Gastroesophageal sphincter (tissue), 3 donors: ENCODE data around the gene UBE4B.

Experiments
- POLR2A ChIP-seq, 2 donors: fragments of 450-650 bp; IDR thresholded peaks; one replicate each; pipeline ENCODE4 v1.6.1; 2017; ENCODE audit warnings: antibody characterized with exemption in 2 of 2, mild to moderate bottlenecking in 2 of 2, moderate library complexity in 1 of 2
- POLR2AphosphoS5 ChIP-seq: sonication (generic); formaldehyde crosslinking; IDR thresholded peaks from one replicate; pipeline ENCODE4 v1.6.1; 2017; ENCODE audit warnings: antibody characterized with exemption
- TF ChIP-seq, protein P1 (sequence below), 4 experiments: fragments of 200-600 bp in 2 of 4; fragments of 450-650 bp in 2 of 4; sonication (generic) in 1 of 4; IDR thresholded peaks; one replicate each; pipeline ENCODE4 v1.5.1; 2017 to 2019; ENCODE audit warnings: antibody characterized with exemption in 4 of 4, mild to moderate bottlenecking in 2 of 4, moderate library complexity in 2 of 4

DNA sequence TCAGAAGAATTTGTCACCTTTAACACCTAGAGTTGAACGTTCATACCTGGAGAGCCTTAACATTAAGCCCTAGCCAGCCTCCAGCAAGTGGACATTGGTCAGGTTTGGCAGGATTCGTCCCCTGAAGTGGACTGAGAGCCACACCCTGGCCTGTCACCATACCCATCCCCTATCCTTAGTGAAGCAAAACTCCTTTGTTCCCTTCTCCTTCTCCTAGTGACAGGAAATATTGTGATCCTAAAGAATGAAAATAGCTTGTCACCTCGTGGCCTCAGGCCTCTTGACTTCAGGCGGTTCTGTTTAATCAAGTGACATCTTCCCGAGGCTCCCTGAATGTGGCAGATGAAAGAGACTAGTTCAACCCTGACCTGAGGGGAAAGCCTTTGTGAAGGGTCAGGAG is 52.3 kb downstream of the UBE4B start:
- TF ChIP-seq, protein P1, sequence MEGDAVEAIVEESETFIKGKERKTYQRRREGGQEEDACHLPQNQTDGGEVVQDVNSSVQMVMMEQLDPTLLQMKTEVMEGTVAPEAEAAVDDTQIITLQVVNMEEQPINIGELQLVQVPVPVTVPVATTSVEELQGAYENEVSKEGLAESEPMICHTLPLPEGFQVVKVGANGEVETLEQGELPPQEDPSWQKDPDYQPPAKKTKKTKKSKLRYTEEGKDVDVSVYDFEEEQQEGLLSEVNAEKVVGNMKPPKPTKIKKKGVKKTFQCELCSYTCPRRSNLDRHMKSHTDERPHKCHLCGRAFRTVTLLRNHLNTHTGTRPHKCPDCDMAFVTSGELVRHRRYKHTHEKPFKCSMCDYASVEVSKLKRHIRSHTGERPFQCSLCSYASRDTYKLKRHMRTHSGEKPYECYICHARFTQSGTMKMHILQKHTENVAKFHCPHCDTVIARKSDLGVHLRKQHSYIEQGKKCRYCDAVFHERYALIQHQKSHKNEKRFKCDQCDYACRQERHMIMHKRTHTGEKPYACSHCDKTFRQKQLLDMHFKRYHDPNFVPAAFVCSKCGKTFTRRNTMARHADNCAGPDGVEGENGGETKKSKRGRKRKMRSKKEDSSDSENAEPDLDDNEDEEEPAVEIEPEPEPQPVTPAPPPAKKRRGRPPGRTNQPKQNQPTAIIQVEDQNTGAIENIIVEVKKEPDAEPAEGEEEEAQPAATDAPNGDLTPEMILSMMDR (IDR thresholded peaks at IDR 0.05) = no peak
- no peak for TF ChIP-seq POLR2AphosphoS5
- TF ChIP-seq POLR2A (IDR thresholded peaks at IDR 0.05) = no peak
